GM12875 (cell line): Measurements from ENCODE around the gene CDSN.
"Not testable (repeated sequence)": the region's sequence is repeated elsewhere in the genome, so short reads cannot be mapped to it uniquely, and the experiment has no call there.

ENCODE experiments used
- H3K4me3 ChIP-seq: one replicate; pipeline ENCODE4 v1.5.1; 2011; ENCODE audit warnings: low read depth, low read length, control low read depth
- TF ChIP-seq, protein P1 (sequence below): IDR thresholded peaks from 2 replicates; pipeline ENCODE4 v1.5.1; 2011; ENCODE audit warnings: low read depth, mild to moderate bottlenecking, control low read depth, inconsistent platforms, low read length, moderate library complexity, borderline replicate concordance; ENCODE audit not compliant: insufficient read depth

CDSN gene, protein sequence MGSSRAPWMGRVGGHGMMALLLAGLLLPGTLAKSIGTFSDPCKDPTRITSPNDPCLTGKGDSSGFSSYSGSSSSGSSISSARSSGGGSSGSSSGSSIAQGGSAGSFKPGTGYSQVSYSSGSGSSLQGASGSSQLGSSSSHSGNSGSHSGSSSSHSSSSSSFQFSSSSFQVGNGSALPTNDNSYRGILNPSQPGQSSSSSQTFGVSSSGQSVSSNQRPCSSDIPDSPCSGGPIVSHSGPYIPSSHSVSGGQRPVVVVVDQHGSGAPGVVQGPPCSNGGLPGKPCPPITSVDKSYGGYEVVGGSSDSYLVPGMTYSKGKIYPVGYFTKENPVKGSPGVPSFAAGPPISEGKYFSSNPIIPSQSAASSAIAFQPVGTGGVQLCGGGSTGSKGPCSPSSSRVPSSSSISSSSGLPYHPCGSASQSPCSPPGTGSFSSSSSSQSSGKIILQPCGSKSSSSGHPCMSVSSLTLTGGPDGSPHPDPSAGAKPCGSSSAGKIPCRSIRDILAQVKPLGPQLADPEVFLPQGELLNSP

GRCh38 chr6:31120151-31120915 lies at the start of gene CDSN:
Gene CDSN (minus strand): TSS chr6:31120446. CDS start chr6:31120419, 27 bp downstream.
- H3K4me3 ChIP-seq: no peak within 1 kb of the TSS
- TF ChIP-seq, protein P1, sequence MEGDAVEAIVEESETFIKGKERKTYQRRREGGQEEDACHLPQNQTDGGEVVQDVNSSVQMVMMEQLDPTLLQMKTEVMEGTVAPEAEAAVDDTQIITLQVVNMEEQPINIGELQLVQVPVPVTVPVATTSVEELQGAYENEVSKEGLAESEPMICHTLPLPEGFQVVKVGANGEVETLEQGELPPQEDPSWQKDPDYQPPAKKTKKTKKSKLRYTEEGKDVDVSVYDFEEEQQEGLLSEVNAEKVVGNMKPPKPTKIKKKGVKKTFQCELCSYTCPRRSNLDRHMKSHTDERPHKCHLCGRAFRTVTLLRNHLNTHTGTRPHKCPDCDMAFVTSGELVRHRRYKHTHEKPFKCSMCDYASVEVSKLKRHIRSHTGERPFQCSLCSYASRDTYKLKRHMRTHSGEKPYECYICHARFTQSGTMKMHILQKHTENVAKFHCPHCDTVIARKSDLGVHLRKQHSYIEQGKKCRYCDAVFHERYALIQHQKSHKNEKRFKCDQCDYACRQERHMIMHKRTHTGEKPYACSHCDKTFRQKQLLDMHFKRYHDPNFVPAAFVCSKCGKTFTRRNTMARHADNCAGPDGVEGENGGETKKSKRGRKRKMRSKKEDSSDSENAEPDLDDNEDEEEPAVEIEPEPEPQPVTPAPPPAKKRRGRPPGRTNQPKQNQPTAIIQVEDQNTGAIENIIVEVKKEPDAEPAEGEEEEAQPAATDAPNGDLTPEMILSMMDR: no peak

- H3K4me3 ChIP-seq: no peak overlapping the region
- TF ChIP-seq, protein P1: no peak
Observed at GRCh38 chr6:31169123-31169857, 49.0 kb upstream of the CDSN start.

DNA sequence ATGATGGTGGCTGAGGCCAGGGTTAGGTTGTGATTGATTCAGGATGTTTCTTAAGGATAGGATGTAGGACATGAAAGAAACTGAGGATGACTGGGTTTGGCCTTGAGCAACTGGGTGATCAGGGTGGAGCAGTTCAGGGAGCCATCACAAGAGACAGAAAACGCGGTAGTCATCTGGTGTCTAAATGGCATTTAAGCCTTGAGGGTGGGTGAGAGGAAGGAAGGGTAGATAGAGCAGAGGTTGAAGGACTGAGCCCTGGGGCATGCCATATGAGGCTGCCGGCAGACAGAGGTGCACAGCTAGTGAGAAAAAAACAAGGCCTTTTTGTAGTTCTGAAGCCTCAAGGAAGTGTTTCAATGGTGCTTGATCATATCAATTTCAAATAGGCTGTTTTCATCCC lies 48.4 kb upstream of the CDSN start:
- TF ChIP-seq, protein P1: no peak
- H3K4me3 ChIP-seq: no peak overlapping the region

DNA sequence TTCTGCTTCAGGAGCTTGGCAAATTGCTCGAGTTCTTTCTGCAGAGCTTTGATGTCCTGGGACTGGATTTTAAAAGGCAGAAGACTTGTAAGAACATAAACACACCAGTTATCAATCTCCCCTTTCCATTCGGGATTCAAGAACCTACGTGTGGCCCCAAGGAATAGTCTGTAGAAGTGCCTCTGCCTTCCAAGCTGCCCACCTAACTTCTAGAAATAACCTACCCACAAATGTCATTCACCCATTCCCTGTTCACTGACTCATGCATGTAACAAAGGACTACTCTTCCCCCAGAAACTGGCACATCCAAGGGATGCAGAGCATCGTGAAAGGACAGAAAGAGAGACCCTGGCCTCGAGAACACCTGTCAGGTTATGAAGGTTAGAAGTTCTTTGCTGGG lies 45.7 kb upstream of the CDSN start:
- TF ChIP-seq, protein P1: no peak
- H3K4me3 ChIP-seq: no peak overlapping the region

DNA sequence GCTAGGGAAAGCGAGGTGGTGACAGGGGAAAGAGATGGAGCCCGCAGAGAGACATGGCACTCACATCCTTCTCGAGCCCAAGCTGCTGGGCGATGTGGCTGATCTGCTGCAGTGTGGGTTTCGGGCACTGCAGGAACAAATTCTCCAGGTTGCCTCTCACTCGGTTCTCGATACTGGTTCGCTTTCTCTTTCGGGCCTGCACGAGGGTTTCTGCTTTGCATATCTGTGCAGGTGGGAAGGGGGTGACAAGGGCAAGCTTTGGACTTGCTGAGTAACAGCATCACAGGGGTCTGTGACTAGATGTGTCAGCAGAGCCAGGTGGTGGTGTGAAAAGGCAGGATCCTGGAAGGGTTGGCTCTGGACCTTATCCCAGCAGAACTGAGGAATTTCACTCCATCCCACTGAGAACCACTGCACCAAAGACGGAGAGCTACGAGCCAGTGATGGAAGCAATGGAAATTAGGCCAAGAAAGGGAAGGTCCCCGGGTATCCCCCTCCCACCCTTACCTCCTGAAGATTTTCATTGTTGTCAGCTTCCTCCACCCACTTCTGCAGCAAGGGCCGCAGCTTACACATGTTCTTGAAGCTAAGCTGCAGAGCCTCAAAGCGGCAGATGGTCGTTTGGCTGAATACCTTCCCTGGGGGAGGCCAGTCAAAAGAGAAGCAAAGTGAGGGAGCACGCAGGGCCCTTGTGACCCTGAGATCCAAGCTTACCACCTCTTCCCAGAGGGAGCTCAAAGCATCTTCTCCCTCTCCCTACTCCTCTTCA lies 45.0 kb upstream of the CDSN start:
- not testable (repeated sequence) for H3K4me3 ChIP-seq

DNA sequence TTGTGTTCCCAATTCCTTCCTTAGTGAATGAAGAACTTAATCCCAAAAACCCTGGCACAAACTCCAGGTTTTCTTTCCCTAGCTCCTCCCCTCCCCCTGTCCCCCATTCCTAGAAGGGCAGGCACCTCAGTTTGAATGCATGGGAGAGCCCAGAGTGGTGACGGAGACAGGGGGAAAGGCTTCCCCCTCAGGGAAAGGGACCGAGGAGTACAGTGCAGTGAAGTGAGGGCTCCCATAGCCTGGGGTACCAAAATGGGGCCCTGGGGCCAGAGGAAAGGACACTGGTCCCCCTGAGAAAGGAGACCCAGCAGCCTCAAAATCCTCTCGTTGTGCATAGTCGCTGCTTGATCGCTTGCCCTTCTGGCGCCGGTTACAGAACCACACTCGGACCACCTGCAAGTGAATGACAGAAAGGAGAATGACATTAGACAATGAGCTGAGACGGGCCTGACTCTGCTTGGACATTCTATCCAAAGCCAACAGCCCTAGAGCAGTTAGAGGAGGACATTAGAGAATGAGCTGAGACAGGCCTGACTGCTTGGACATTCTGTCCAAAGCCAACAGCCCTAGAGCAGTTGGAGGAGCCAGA lies 44.3 kb upstream of the CDSN start:
- not testable (repeated sequence) for H3K4me3 ChIP-seq

DNA sequence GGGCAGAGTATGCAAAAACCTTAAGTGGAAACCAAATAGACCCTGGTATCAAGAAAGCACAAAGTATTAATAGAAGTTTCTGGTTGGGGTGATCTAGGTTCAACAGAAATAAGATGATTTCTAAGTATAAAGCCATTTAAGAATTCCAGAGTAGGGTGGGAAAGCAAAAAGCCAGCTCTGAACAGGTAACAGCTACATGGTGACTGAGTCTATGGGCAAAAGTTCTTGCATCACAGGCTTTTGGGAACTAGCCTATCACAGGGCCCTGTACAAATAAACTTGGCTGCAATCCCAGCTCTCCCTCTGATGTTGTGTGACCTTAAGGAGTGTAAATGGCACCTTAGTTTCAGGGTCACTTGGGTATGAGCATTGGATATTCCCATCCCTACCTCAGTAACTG lies 43.7 kb upstream of the CDSN start:
- H3K4me3 ChIP-seq: no peak overlapping the region
- TF ChIP-seq, protein P1: no peak
